PC-3 (cell line): Measurements from ENCODE around the gene USHBP1. TPM values are rescaled to one million over a fixed set of nuclear protein-coding genes. Genes with fewer than 3 reads are reported as not detected.
A peak's percentile ranks its signal among the peaks of the same experiment; 100 is the strongest.
"Not testable (repeated sequence)": the region's sequence is repeated elsewhere in the genome, so short reads cannot be mapped to it uniquely, and the experiment has no call there.

ENCODE experiments used
- ATAC-seq: fragments of 200-7000 bp; cut with Tn5 transposase; 2 replicates; pipeline ENCODE4 v1.9.1; 2020; ENCODE audit warnings: mild to moderate bottlenecking, moderate library complexity
- BruUV-seq: library from RNA; stranded (reverse); fragments of 400-500 nt; replicated peaks from 2 replicates; lab custom pipeline; 2021; lab: Mats Ljungman, UMichigan
- CTCF ChIA-PET: fragments of 300-600 bp; sonication (Branson Sonifier 250); formaldehyde crosslinking; loops from one replicate; lab custom pipeline; 2022; ENCODE audit warnings: antibody characterized with exemption; lab: Charles Lee
- POLR2A ChIA-PET: fragments of 300-600 bp; sonication (Branson Sonifier 250); formaldehyde crosslinking; loops from one replicate; lab custom pipeline; 2022; ENCODE audit warnings: antibody characterized with exemption; ENCODE audit not compliant: unreplicated experiment; lab: Charles Lee
- DNase-seq: peaks from one replicate; pipeline ENCODE4 v3.0.0-alpha.2; 2015
- H2AFZ ChIP-seq: fragments of 300-600 bp; sonication (generic); 2 replicates; pipeline ENCODE4 v1.6.0; 2016; ENCODE audit warnings: antibody characterized with exemption, low read length
- H3F3A ChIP-seq: fragments of 300-600 bp; sonication (generic); one replicate; pipeline ENCODE4 v1.6.0; 2017; ENCODE audit warnings: antibody characterized with exemption, low read length, control low read depth, mild to moderate bottlenecking; ENCODE audit not compliant: unreplicated experiment
- H3K27ac ChIP-seq: fragments of 300-600 bp; sonication (generic); 2 replicates; pipeline ENCODE4 v1.5.1; 2016; ENCODE audit warnings: mild to moderate bottlenecking, low read length
- H3K27me3 ChIP-seq: fragments of 300-600 bp; sonication (generic); 2 replicates; pipeline ENCODE4 v1.6.1; 2016; ENCODE audit warnings: low read length, mixed read lengths
- H3K36me3 ChIP-seq: fragments of 300-600 bp; sonication (generic); 2 replicates; pipeline ENCODE4 v1.6.1; 2016; ENCODE audit warnings: low read depth, mixed run types, low read length, mixed read lengths
- H3K4me1 ChIP-seq: fragments of 300-600 bp; sonication (generic); 2 replicates; pipeline ENCODE4 v1.5.1; 2016; ENCODE audit warnings: low read length; ENCODE audit not compliant: insufficient read depth
- H3K4me2 ChIP-seq: fragments of 300-600 bp; sonication (generic); 2 replicates; pipeline ENCODE4 v1.6.0; 2016; ENCODE audit warnings: low read length
- H3K4me3 ChIP-seq: fragments of 300-600 bp; sonication (generic); 2 replicates; pipeline ENCODE4 v1.5.1; 2016; ENCODE audit warnings: mild to moderate bottlenecking, low read length, mixed read lengths
- H3K79me2 ChIP-seq: fragments of 300-600 bp; sonication (generic); 2 replicates; pipeline ENCODE4 v1.6.1; 2017; ENCODE audit warnings: low read length, mixed read lengths
- H3K9ac ChIP-seq: fragments of 300-600 bp; sonication (generic); 2 replicates; pipeline ENCODE4 v1.6.0; 2016; ENCODE audit warnings: mild to moderate bottlenecking, low read length
- H3K9me2 ChIP-seq: fragments of 300-600 bp; sonication (generic); replicated peaks from 2 replicates; pipeline ENCODE4 v1.6.1; 2016; ENCODE audit warnings: mixed run types, low read length, mixed read lengths
- H3K9me3 ChIP-seq: fragments of 300-600 bp; sonication (generic); 2 replicates; pipeline ENCODE4 v1.6.1; 2016; ENCODE audit warnings: low read length, mixed read lengths
- H4K20me1 ChIP-seq: fragments of 300-600 bp; sonication (generic); 2 replicates; pipeline ENCODE4 v1.6.1; 2016; ENCODE audit warnings: low read length, mixed read lengths
- EZH2 ChIP-seq: fragments of 300-600 bp; sonication (generic); IDR thresholded peaks from one replicate; pipeline ENCODE4 v1.6.1; 2017; ENCODE audit warnings: antibody characterized with exemption, mild to moderate bottlenecking, low read length; ENCODE audit not compliant: unreplicated experiment
- EZH2phosphoT487 ChIP-seq: fragments of 300-600 bp; sonication (generic); IDR thresholded peaks from 2 replicates; pipeline ENCODE4 v1.6.1; 2018; ENCODE audit warnings: mild to moderate bottlenecking, antibody characterized with exemption, low read length, borderline replicate concordance
- intact Hi-C: fragments of 100-400 bp; cut with micrococcal nuclease; formaldehyde crosslinking; loops from 2 replicates; pipeline ENCODE4 v1.9.0; 2023
- total RNA-seq: library from RNA; depleted of rRNA; stranded (reverse); fragments of >200 nt; gene quantifications from 2 replicates; pipeline ENCODE4 v1.2.3, GENCODE V29; 2014
- TF ChIP-seq, protein P1 (sequence below): fragments of 300-600 bp; sonication (generic); conservative IDR thresholded peaks from 2 replicates; pipeline ENCODE4 v1.5.1; 2017; ENCODE audit warnings: antibody characterized with exemption, low read depth, mild to moderate bottlenecking, low read length

Gene USHBP1
- total RNA-seq, 1 experiment from 2014 or later, result not detected

GRCh38 chr19:17300992-17301619 lies 36.6 kb upstream of the USHBP1 start:
- H3K4me1 ChIP-seq, result peaks cover 35% of the 10 kb centered on the region
- H3K27ac ChIP-seq, result no peak overlapping the region
- intact Hi-C loops, result no loop called here
- no peaks in the 10 kb centered on the region for H3K9me3 ChIP-seq
- peaks cover 18% of the 10 kb centered on the region for H3K79me2 ChIP-seq
- no peaks in the 10 kb centered on the region for H3K9me2 ChIP-seq
- ATAC-seq, result no peak
- H3F3A ChIP-seq, result no peaks in the 10 kb centered on the region
- POLR2A ChIA-PET, result no interaction called here
- no peak overlapping the region for H3K4me2 ChIP-seq
- DNase-seq, result no peak
- H4K20me1 ChIP-seq, result no peaks in the 10 kb centered on the region
- H3K36me3 ChIP-seq, result no peaks in the 10 kb centered on the region
- no peak overlapping the region for H3K9ac ChIP-seq
- CTCF ChIA-PET, result no interaction called here
- TF ChIP-seq, protein P1, sequence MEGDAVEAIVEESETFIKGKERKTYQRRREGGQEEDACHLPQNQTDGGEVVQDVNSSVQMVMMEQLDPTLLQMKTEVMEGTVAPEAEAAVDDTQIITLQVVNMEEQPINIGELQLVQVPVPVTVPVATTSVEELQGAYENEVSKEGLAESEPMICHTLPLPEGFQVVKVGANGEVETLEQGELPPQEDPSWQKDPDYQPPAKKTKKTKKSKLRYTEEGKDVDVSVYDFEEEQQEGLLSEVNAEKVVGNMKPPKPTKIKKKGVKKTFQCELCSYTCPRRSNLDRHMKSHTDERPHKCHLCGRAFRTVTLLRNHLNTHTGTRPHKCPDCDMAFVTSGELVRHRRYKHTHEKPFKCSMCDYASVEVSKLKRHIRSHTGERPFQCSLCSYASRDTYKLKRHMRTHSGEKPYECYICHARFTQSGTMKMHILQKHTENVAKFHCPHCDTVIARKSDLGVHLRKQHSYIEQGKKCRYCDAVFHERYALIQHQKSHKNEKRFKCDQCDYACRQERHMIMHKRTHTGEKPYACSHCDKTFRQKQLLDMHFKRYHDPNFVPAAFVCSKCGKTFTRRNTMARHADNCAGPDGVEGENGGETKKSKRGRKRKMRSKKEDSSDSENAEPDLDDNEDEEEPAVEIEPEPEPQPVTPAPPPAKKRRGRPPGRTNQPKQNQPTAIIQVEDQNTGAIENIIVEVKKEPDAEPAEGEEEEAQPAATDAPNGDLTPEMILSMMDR, result no peak
- no peak for TF ChIP-seq EZH2
- TF ChIP-seq EZH2phosphoT487, result no peak
- H3K27me3 ChIP-seq, result no peaks in the 10 kb centered on the region
- H3K4me3 ChIP-seq, result no peak overlapping the region
- BruUV-seq, result no TSS peak
- no peak overlapping the region for H2AFZ ChIP-seq

- H3K9me2 ChIP-seq, result no peaks in the 10 kb centered on the region
- no peak overlapping the region for H2AFZ ChIP-seq
- peak; percentile 56 for DNase-seq
- H3K9me3 ChIP-seq, result no peaks in the 10 kb centered on the region
- H3F3A ChIP-seq, result no peaks in the 10 kb centered on the region
- no peak overlapping the region for H3K4me2 ChIP-seq
- no peak overlapping the region for H3K4me3 ChIP-seq
- H4K20me1 ChIP-seq, result no peaks in the 10 kb centered on the region
- ChIA-PET POLR2A (no interaction called here), CTCF (interaction anchor here (1.6 kb wide), 1 partner anchor 8 kb away, joined by 8 read pairs; the partner anchor contains the start of gene MRPL34)
- intact Hi-C loops, result loop anchor here (1.0 to 10.0 kb wide), 2 partner anchors 8 to 88 kb away; partner anchors contain the start of gene MRPL34
- no TSS peak for BruUV-seq
- H3K27me3 ChIP-seq, result no peaks in the 10 kb centered on the region
- peaks cover 7% of the 10 kb centered on the region; the same call in 1 of the 2 replicates for H3K36me3 ChIP-seq
- no peak overlapping the region for H3K9ac ChIP-seq
- peaks cover 19% of the 10 kb centered on the region for H3K4me1 ChIP-seq
- ATAC-seq, result peak; percentile 43
- TF ChIP-seq EZH2phosphoT487, result no peak
- TF ChIP-seq EZH2, result no peak
- TF ChIP-seq, protein P1, result no peak
- no peak overlapping the region for H3K27ac ChIP-seq
- H3K79me2 ChIP-seq, result peaks cover 7% of the 10 kb centered on the region; the same call in 1 of the 2 replicates
These were observed 32.4 kb upstream of the USHBP1 start for GRCh38 chr19:17296976-17297375.

GRCh38 chr19:17296273-17296672 lies 31.7 kb upstream of the USHBP1 start:
- CTCF ChIA-PET, result interaction anchor here (1.6 kb wide), 1 partner anchor 9 kb away, joined by 8 read pairs; the partner anchor contains the start of gene MRPL34
- Histone ChIP-seq H3K4me1 (peaks cover 18% of the 10 kb centered on the region), H3K27ac (no peak overlapping the region), H3K9me3 (no peaks in the 10 kb centered on the region), H3K9ac (no peak overlapping the region), H3K27me3 (no peaks in the 10 kb centered on the region), H3K9me2 (no peaks in the 10 kb centered on the region), H3F3A (no peaks in the 10 kb centered on the region), H3K79me2 (no peaks in the 10 kb centered on the region), H3K4me2 (0 out of 2 replicates have a peak overlapping the region, but pooled peaks have one; percentile 3), H3K36me3 (peaks cover 7% of the 10 kb centered on the region; the same call in 1 of the 2 replicates), H2AFZ (no peak overlapping the region), H4K20me1 (no peaks in the 10 kb centered on the region), H3K4me3 (no peak overlapping the region)
- POLR2A ChIA-PET, result no interaction called here
- peak; percentile 76 for DNase-seq
- BruUV-seq, result no TSS peak
- no peak for TF ChIP-seq EZH2phosphoT487
- TF ChIP-seq, protein P1, result peak; percentile 45; the same call in 1 of the 2 replicates
- TF ChIP-seq EZH2, result no peak
- intact Hi-C loops, result loop anchor here (1.0 to 10.0 kb wide), 2 partner anchors 9 to 89 kb away; partner anchors contain the start of gene MRPL34
- peak; percentile 86 for ATAC-seq

DNA sequence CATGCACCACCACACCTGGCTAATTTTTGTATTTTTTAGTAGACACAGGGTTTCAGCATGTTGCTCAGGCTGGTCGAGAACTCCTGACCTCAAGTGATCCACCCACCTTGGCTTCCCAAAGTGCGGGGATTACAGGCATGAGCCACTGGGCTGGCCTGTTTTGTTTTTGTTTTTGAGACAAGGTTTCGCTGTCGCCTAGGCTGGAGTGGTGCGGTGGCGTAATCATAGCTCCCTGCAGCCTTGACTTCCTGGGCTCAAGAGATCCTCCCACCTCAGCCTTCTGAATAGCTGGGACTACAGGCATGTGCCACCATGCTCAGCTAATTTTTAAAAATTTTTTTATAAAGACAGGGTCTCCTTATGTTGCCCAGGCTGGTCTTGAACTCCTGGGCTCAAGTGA lies 31.0 kb upstream of the USHBP1 start:
- H3K9me2 ChIP-seq, ATAC-seq, H3K27me3 ChIP-seq, H3K36me3 ChIP-seq, H3K9me3 ChIP-seq, H3K9ac ChIP-seq, BruUV-seq, H3K79me2 ChIP-seq, H3K4me2 ChIP-seq, CTCF ChIA-PET, POLR2A ChIA-PET, H3K27ac ChIP-seq, H3F3A ChIP-seq, H2AFZ ChIP-seq, H3K4me3 ChIP-seq, H4K20me1 ChIP-seq, DNase-seq: not testable (repeated sequence)
- intact Hi-C loops, result loop anchor here (10.0 kb wide), 1 partner anchor 89 kb away; no protein-coding TSS in a partner anchor
- H3K4me1 ChIP-seq, result peaks cover 18% of the 10 kb centered on the region
